K562 (cell line): Measurements from ENCODE around the gene HKDC1. TPM values are rescaled to one million over a fixed set of nuclear protein-coding genes. Genes with fewer than 3 reads are reported as not detected.
A peak's percentile ranks its signal among the peaks of the same experiment; 100 is the strongest.

Experiments
- ARID2 ChIP-seq: fragments of 450-650 bp; IDR thresholded peaks from 2 replicates; pipeline ENCODE4 v1.6.1; 2017; ENCODE audit warnings: antibody characterized with exemption, mild to moderate bottlenecking
- BCL6 ChIP-seq: fragments of 250-450 bp; sonication (Bioruptor Pico); IDR thresholded peaks from 2 replicates; pipeline ENCODE4 v1.4.0; 2020
- CC2D1A ChIP-seq: fragments of 450-650 bp; IDR thresholded peaks from 2 replicates; pipeline ENCODE4 v1.6.1; 2017; ENCODE audit warnings: mild to moderate bottlenecking
- CTBP1 ChIP-seq: fragments of 450-650 bp; IDR thresholded peaks from 2 replicates; pipeline ENCODE4 v1.6.1; 2016; ENCODE audit warnings: borderline replicate concordance
- FIP1L1 ChIP-seq: fragments of 200-400 bp; formaldehyde crosslinking; IDR thresholded peaks from 2 replicates; pipeline ENCODE4 v1.6.1; 2018; ENCODE audit warnings: mild to moderate bottlenecking, low read depth, low read length; ENCODE audit not compliant: poor library complexity, severe bottlenecking
- FOXJ2 ChIP-seq: fragments of 200-800 bp; sonication (Bioruptor generic); IDR thresholded peaks from 2 replicates; pipeline ENCODE4 v1.6.1; 2016; ENCODE audit warnings: missing genetic modification characterization, missing compliant biosample characterization
- HEY1 ChIP-seq: fragments of 250-450 bp; sonication (Bioruptor Pico); IDR thresholded peaks from 2 replicates; pipeline ENCODE4 v1.5.0; 2020; ENCODE audit warnings: mild to moderate bottlenecking, moderate library complexity, borderline replicate concordance
- HNRNPLL ChIP-seq: fragments of 200-400 bp; formaldehyde crosslinking; IDR thresholded peaks from 2 replicates; pipeline ENCODE4 v1.6.1; 2017; ENCODE audit warnings: low read length, low read depth, mild to moderate bottlenecking; ENCODE audit not compliant: poor library complexity, severe bottlenecking
- KDM1A ChIP-seq, 2 experiments: fragments of 450-650 bp; IDR thresholded peaks; 2 replicates each; pipeline ENCODE4 v1.6.1; 2016; ENCODE audit warnings: mild to moderate bottlenecking in 2 of 2
- LCOR ChIP-seq: sonication (generic); formaldehyde crosslinking; IDR thresholded peaks from 2 replicates; pipeline ENCODE4 v1.8.0; 2022; ENCODE audit warnings: mild to moderate bottlenecking, missing genetic modification reagents
- MYNN ChIP-seq, 2 experiments: sonication (generic); formaldehyde crosslinking in 1 of 2; IDR thresholded peaks; 2 replicates each; pipeline versions ENCODE4 v1.5.0 to v1.6.1; 2016 to 2020; ENCODE audit warnings: antibody characterized with exemption in 1 of 2, missing genetic modification reagents in 1 of 2
- RBM39 ChIP-seq: fragments of 200-400 bp; formaldehyde crosslinking; optimal IDR thresholded peaks from 2 replicates; pipeline ENCODE3; 2018; ENCODE audit warnings: low read depth, low read length
- RCOR1 ChIP-seq, 2 experiments: IDR thresholded peaks; 2 replicates each; pipeline ENCODE4 v1.6.1; 2012; ENCODE audit warnings: low read depth in 2 of 2, low read length in 2 of 2, borderline replicate concordance in 1 of 2, improper control_type of control experiment in 1 of 2
- SMAD3 ChIP-seq: fragments of 450-650 bp; formaldehyde crosslinking; conservative IDR thresholded peaks from 2 replicates; pipeline ENCODE4 v1.4.0; 2020; ENCODE audit warnings: mild to moderate bottlenecking
- TCF7 ChIP-seq: sonication (generic); IDR thresholded peaks from 2 replicates; pipeline ENCODE4 v1.6.1; 2016; ENCODE audit warnings: antibody characterized with exemption, borderline replicate concordance
- ZFX ChIP-seq: sonication (generic); formaldehyde crosslinking; IDR thresholded peaks from 2 replicates; pipeline ENCODE4 v1.8.0; 2022; ENCODE audit warnings: mild to moderate bottlenecking, missing genetic modification reagents, moderate library complexity
- polyA plus RNA-seq, 8 experiments: library from polyadenylated mRNA; depleted of rRNA in 4 of 8; stranded (reverse) in 5 of 8; unstranded in 3 of 8; fragments of >200 nt; fragmentation: Nextera tagmentation in 2 of 8; fragmentation: Illumina TruSeq in 1 of 8; extraction: Ambion mirVana in 2 of 8; extraction: Trizol in 1 of 8; gene quantifications; 2 replicates each; pipeline versions ENCODE4 v1.2.1 to v1.2.3, GENCODE V29; 2011 to 2014; ENCODE audit warnings: inconsistent platforms in 1 of 8, missing spikeins in 1 of 8
- total RNA-seq, 7 experiments: library from RNA; depleted of rRNA in 6 of 7; stranded (reverse); fragments of >200 nt in 6 of 7; fragmentation: Illumina TruSeq in 2 of 7; extraction: Trizol in 2 of 7; gene quantifications; 2 replicates each; pipeline versions ENCODE4 v1.2.1 to v1.2.3, GENCODE V29; 2011 to 2021; ENCODE audit warnings: low replicate concordance in 1 of 7
- TF ChIP-seq, protein P1 (sequence below): fragments of 450-650 bp; IDR thresholded peaks from 2 replicates; pipeline ENCODE4 v1.6.1; 2017; ENCODE audit warnings: antibody characterized with exemption
- TF ChIP-seq, protein P2 (sequence below): fragments of 450-650 bp; IDR thresholded peaks from 2 replicates; pipeline ENCODE4 v1.6.1; 2016; ENCODE audit warnings: low read depth, mild to moderate bottlenecking, moderate library complexity
- TF ChIP-seq, protein P3 (sequence below), 2 experiments: fragments of 150-350 bp in 1 of 2; IDR thresholded peaks; 2 replicates each; pipeline ENCODE4 v1.6.1; 2012 to 2016; ENCODE audit warnings: low read depth in 2 of 2, low read length in 2 of 2, mild to moderate bottlenecking in 1 of 2, moderate library complexity in 1 of 2
- TF ChIP-seq, protein P4 (sequence below): fragments of 450-650 bp; IDR thresholded peaks from one replicate; pipeline ENCODE4 v1.6.1; 2018; ENCODE audit warnings: mild to moderate bottlenecking, moderate library complexity; ENCODE audit not compliant: partially characterized antibody

Gene HKDC1
- total and polyA plus RNA-seq, 9 of the 15 experiments (the other 6 are each of a cell fraction or from before 2014, with no cell fraction given) = 0.04 to 0.22 (median 0.11) TPM; not detected in 5

- TF ChIP-seq, protein P1, sequence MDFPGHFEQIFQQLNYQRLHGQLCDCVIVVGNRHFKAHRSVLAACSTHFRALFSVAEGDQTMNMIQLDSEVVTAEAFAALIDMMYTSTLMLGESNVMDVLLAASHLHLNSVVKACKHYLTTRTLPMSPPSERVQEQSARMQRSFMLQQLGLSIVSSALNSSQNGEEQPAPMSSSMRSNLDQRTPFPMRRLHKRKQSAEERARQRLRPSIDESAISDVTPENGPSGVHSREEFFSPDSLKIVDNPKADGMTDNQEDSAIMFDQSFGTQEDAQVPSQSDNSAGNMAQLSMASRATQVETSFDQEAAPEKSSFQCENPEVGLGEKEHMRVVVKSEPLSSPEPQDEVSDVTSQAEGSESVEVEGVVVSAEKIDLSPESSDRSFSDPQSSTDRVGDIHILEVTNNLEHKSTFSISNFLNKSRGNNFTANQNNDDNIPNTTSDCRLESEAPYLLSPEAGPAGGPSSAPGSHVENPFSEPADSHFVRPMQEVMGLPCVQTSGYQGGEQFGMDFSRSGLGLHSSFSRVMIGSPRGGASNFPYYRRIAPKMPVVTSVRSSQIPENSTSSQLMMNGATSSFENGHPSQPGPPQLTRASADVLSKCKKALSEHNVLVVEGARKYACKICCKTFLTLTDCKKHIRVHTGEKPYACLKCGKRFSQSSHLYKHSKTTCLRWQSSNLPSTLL = 0 out of 2 replicates have a peak, but pooled peaks have one; percentile 2
- TF ChIP-seq, protein P2, sequence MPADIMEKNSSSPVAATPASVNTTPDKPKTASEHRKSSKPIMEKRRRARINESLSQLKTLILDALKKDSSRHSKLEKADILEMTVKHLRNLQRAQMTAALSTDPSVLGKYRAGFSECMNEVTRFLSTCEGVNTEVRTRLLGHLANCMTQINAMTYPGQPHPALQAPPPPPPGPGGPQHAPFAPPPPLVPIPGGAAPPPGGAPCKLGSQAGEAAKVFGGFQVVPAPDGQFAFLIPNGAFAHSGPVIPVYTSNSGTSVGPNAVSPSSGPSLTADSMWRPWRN = no peak
- TF ChIP-seq HEY1 (CRISPR knock-in tag) = 0 out of 2 replicates have a peak, but pooled peaks have one; percentile 54
- TF ChIP-seq, protein P3, sequence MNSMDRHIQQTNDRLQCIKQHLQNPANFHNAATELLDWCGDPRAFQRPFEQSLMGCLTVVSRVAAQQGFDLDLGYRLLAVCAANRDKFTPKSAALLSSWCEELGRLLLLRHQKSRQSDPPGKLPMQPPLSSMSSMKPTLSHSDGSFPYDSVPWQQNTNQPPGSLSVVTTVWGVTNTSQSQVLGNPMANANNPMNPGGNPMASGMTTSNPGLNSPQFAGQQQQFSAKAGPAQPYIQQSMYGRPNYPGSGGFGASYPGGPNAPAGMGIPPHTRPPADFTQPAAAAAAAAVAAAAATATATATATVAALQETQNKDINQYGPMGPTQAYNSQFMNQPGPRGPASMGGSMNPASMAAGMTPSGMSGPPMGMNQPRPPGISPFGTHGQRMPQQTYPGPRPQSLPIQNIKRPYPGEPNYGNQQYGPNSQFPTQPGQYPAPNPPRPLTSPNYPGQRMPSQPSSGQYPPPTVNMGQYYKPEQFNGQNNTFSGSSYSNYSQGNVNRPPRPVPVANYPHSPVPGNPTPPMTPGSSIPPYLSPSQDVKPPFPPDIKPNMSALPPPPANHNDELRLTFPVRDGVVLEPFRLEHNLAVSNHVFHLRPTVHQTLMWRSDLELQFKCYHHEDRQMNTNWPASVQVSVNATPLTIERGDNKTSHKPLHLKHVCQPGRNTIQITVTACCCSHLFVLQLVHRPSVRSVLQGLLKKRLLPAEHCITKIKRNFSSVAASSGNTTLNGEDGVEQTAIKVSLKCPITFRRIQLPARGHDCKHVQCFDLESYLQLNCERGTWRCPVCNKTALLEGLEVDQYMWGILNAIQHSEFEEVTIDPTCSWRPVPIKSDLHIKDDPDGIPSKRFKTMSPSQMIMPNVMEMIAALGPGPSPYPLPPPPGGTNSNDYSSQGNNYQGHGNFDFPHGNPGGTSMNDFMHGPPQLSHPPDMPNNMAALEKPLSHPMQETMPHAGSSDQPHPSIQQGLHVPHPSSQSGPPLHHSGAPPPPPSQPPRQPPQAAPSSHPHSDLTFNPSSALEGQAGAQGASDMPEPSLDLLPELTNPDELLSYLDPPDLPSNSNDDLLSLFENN (IDR thresholded peaks at IDR 0.05; ENCODE audit: low read depth in 2 of 2, low read length in 2 of 2) = peak in 1 of 2 experiments; percentile 8; a peak in 1 of 4 replicates
- no peak for TF ChIP-seq ZFX (CRISPR knock-in tag)
- peak; percentile 65; the same call in 1 of the 2 replicates for TF ChIP-seq MYNN (IDR thresholded peaks at IDR 0.05)
- no peak for TF ChIP-seq MYNN (CRISPR knock-in tag; IDR thresholded peaks at IDR 0.05)
- peak; percentile 70; the same call in 1 of the 2 replicates for TF ChIP-seq SMAD3
- no peak for TF ChIP-seq HNRNPLL
- TF ChIP-seq RCOR1 (IDR thresholded peaks at IDR 0.05; ENCODE audit: borderline replicate concordance in 1 of 2, low read depth in 2 of 2, low read length in 2 of 2) = peak in 1 of 2 experiments; percentile 80; a peak in 2 of 4 replicates
- TF ChIP-seq CTBP1 = peak; percentile 76; the same call in 1 of the 2 replicates
- TF ChIP-seq KDM1A (IDR thresholded peaks at IDR 0.05) = no peak
- 0 out of 2 replicates have a peak, but pooled peaks have one; percentile 33 for TF ChIP-seq FOXJ2
- 0 out of 2 replicates have a peak, but pooled peaks have one; percentile 36 for TF ChIP-seq TCF7
- peak; percentile 95; the same call in 1 of the 2 replicates for TF ChIP-seq ARID2
- 0 out of 2 replicates have a peak, but pooled peaks have one; percentile 27 for TF ChIP-seq LCOR (CRISPR knock-in tag)
- 0 out of 2 replicates have a peak, but pooled peaks have one; percentile 14 for TF ChIP-seq BCL6 (CRISPR knock-in tag)
- TF ChIP-seq FIP1L1 = no peak
- TF ChIP-seq RBM39 = peak; percentile 38
- peak; percentile 90 for TF ChIP-seq CC2D1A
- TF ChIP-seq, protein P4, sequence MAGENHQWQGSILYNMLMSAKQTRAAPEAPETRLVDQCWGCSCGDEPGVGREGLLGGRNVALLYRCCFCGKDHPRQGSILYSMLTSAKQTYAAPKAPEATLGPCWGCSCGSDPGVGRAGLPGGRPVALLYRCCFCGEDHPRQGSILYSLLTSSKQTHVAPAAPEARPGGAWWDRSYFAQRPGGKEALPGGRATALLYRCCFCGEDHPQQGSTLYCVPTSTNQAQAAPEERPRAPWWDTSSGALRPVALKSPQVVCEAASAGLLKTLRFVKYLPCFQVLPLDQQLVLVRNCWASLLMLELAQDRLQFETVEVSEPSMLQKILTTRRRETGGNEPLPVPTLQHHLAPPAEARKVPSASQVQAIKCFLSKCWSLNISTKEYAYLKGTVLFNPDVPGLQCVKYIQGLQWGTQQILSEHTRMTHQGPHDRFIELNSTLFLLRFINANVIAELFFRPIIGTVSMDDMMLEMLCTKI = no peak
These were observed 17.5 kb downstream of the HKDC1 start (continued) for GRCh38 chr10:69237528-69238159.
